Activated CD8-positive, alpha-beta memory T cell treated with anti-CD3 and anti-CD28 coated beads, Interleukin-2, amount 50 U/mL, for 1 hour (primary cell): ENCODE results near the gene TTC3.

ENCODE experiments used
- DNase-seq: peaks from one replicate; pipeline ENCODE4 v3.0.0-alpha.2; 2020; ENCODE audit errors: extremely low read depth

TTC3 gene

DNA sequence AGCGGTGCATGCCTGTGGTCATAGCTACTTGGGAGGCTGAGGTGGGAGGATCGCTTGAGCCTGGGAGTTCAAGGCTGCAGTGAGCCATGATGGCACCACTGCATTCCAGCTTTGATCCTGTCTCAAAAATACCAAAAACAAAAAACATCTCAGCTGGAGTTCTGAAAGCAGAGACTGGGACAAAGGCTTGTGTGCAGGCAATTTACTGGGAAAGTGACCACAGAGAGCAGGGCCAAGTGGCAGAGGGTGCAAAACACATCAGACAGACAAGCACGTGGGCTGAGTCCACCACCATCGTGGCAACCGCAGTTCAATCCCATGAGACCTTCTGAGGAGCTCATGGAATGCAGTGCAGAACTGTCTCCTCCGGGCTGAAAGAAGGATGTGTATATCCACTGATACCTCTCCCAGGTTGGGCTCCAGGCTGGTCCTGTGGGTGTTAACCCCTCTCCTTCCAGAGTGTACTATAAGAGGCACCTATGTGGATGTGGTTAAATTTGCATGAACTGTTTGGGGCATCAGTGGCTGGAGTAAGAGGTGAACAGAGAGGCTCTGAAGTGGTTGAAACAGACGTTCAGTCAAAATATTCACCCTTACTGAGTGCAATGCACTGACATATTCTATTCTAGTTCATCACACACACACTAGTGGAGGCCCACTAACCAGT lies 11.0 kb upstream of the TTC3 start:
- no peak for DNase-seq

DNA sequence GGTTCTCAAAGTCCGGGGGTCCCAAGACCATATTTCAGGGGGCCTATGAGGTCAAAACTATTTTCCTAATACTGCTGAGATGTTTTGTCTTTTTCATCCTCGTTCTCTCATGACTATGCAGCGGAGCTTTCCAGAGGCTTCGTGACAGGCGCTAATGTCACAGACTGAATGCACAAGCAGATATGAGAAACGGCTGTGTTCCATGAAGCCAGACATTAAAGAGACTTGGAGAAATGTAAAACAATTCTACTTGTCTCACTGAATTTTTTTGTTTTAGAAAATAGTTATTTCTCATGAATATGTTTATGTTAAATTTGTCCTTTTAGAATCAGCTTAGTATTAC lies 10.5 kb upstream of the TTC3 start:
- no peak for DNase-seq

DNA sequence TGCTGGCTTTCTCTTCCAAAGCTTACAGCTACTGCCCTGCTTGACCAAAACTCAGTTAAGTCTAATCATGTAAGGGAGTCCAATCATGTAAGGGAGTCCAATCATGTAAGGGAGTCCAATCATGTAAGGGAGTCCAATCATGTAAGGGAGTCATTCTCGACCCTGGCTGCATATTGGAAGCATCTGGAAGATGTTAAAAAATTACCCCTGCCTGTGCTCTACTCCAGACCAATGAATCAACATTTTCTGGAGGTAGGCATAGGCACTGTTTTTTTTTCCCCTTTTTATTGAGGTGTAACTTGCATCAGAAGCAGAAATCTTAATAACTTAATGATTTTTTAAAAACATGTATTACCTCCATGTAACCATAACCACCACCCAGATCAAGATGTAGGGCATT lies 9.6 kb upstream of the TTC3 start:
- DNase-seq, result no peak

GRCh38 chr21:37064841-37065240 lies 8.2 kb upstream of the TTC3 start:
- DNase-seq, result no peak

DNA sequence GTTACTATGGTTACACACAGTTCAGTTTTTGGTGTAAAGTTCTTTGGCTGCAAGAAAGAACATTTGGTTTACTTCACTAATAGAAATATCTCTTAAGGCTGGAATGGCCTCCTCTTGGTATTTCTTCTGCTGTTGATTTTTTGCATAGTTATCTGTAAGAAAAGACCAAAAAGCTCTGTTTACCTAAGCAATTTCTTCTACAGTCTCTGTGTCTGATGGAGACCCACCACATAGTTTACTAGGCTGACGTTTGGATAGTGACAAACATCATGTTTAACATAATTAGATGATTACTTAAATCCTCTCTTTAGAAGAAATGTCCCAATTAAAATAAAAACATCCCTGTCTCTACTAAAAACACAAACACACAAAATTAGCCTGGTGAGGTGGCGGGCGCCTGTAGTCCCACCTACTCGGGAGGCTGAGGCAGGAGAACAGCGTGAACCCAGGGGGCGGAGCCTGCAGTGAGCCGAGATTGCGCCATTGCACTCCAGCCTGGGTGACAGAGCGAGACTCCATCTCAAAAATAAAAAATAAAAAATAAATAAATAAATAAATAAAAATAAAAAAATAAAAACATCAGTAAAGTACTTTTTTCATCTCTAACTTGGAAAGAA lies 7.4 kb upstream of the TTC3 start:
- no peak for DNase-seq

- no peak for DNase-seq
These were observed 1.3 kb upstream of the TTC3 start for GRCh38 chr21:37071561-37072273.

DNA sequence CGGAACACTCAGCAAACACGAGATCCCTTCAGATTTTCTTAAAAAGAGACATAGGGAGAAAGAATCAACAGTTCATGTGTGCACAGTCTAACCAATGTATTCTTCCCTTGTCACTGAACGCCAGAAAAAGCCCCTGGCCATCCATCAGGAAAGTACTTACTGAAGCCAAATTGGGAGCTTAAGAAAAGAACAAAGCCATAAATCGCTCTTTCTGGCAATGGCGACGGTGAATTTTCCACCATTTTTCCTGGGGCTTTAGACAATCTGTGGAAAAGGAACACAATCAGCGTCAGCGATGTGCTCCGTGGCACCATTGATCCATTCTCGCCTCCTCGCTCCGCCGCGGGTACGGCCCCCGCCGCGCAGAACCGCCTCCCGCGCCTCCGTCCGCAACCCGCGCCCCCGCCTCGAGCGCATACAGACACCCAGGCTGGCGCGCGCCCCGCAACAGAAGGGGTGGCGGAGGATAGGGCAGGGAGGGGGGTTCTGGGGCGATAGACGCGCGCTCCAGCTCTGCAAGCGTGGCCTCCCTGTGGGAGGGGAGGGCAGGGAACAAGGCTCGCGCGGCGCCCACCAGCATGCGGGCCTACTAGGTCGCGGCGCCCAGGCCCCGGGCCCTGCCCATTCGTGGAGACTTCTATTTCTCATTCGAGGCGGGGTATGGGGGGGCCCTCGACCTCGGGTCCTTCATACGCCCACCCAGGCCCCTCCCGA lies 623 bp upstream of the TTC3 start:
- DNase-seq, result no peak

- DNase-seq, result peak; percentile 43
These were observed 553 bp downstream of the TTC3 start for GRCh38 chr21:37073417-37074196.

DNA sequence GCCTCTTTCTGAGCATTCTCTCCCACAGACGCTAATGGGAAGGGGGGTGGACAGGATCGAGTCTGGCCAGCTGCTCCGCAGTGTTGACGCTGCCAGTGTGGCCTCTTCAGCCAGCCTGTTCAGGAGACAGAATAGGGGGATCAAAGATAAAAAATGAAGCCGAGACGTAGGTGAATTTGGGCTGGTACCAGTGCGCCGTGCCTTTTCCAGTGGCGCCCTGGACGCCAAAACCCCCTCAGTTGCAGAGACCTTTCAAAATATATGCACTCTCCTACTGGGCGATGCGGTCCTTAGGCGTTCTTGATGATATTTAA lies 1.1 kb downstream of the TTC3 start:
- DNase-seq, result no peak

DNA sequence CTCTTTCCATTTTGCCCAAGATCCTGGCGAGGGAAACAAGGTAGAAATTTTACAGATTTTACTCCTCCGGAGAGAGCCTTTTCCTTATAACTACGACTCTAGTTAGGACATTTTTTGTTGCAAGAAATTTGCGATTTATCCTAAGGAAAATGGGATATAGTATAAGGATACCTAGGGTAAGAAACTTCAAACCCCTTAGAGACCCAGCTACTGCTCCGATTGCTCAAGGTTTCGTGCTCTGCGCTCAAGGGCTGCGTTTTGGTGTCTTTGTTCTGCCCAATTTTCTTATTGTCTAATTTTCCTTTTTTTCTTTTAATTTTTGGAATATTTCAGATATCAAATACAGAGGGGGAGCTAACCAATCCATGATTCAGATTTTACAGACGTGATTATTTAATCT lies 1.5 kb downstream of the TTC3 start:
- DNase-seq, result no peak

- no peak for DNase-seq
These were observed 2.2 kb downstream of the TTC3 start for GRCh38 chr21:37075214-37075770.

DNA sequence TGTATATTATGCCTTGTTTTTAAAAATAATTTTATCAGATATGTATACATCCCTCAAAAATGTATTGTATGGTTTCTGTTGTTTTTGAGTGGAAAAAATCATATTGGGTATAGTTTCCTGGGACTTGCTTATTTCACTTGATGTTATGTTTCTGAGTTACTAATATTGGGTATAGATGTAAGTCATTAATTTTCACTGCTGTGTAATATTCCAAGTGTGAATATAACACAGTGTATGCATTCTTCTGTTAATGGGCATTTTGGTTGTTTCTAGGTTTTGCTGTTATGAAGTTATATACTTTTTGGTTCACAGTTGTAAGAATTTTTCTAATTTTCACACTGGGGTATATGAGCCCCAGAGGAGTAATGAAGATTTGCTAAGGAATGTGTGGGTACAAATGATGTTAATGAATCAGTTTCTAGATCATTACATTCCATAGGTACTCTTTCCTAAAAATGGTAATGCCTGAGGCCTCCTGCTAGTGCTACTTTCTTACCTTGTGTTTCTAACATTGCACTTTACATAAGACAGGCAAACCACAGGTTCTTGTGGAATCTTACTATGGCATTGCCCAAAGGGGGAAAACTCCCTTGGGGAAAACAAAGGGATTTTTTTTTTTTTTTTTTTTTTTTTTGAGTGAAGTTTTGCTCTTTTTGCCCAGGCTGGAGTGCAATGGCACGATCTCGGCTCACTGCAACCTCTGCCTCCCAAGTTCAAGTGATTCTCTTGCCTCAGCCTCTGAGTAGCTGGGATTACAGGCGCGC lies 3.2 kb downstream of the TTC3 start:
- no peak for DNase-seq

DNA sequence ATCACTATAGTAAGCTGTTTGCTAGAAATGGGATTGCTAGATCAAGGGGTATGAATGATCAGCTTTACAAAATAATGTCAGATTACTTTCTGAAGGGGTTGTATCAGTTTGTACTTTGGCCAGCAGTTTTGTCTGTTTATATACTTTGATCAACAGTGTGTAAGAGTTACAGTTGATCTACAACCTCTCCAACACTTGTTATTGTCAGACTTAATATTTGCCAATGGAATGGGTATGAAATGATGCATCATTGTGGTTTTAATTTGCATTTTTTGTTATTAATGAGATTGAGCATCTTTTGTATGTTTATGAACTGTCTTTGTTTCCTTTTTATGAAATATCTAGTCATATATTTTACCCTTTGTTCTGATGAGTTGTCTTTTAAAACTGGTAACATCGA lies 4.3 kb downstream of the TTC3 start:
- DNase-seq, result no peak

DNA sequence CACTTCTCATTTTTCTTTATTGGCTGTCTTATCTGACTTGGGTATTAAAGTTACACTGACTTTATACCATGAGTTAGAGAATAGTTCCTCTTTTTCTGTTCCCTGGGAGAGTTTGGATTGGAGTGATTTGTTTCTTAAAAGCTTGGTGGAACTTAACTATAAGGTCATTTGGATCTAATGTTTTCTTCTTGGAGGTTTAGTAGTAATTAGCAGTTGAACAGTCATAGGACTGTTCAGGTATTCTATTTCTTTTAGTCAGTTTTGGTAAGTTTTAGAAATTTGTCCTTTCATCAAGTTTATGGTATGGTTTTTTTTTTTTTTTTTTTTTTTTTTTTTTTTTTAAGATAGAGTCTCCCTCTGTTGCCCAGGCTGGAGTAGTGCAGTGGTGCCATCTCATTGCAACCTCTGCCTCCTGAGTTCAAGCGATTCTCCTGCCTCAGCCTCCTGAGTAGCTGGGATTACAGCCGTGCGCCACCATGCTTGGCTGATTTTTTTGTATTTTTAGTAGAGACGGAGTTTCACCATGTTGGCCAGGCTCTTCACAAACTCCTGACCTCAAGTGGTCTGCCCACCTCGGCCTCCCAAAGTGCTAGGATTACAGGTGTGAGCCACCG lies 6.3 kb downstream of the TTC3 start:
- DNase-seq, result no peak

GRCh38 chr21:37082375-37082774 lies 9.3 kb downstream of the TTC3 start:
- no peak for DNase-seq

- DNase-seq, result no peak
These were observed 9.9 kb downstream of the TTC3 start for GRCh38 chr21:37082856-37083528.

- no peak for DNase-seq
These were observed 12.7 kb downstream of the TTC3 start for GRCh38 chr21:37085726-37086125.

DNA sequence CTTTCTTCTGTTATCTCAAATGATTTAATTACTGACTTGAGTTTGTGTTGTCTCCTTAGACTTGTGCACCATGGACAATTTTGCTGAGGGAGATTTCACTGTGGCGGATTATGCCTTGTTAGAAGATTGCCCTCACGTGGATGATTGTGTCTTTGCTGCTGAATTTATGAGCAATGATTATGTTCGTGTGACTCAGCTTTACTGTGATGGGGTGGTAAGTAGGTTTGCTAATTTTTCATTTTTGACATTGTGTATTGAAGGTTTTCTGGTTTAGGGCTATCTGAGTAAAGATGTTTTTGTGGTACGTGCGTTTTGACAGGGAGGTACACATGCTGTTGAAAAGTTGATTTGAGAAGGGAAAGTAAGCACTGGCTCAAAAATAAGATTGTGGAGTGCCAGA lies 14.1 kb downstream of the TTC3 start:
- no peak for DNase-seq

DNA sequence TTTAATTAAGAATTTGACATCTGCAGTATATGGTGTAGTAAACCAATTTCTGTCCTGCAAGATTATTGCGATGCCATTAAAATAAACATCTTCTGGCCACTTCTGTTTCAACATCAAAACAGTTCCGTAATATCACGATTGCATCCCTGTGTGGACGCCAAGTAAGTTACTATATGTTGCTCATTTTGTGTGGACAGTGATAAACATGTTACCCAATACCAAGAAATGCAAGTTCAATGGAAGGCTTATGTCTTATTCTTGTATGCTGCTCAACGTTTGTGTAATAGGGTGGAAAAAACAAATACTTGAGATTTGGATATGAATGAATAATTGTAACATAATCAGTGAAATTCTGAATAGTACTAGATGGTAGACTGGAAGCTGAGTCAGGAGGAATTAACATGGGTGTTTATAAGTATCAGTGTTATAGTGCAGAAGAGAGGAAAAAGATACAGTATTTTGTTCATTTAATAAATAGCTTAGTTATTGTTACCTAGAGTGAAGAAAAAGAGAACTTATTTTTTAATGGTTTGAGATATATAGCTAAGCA lies 15.2 kb downstream of the TTC3 start:
- DNase-seq, result no peak

GRCh38 chr21:37093977-37094376 lies 20.9 kb downstream of the TTC3 start:
- no peak for DNase-seq
